SU-DHL-6 (cell line): ENCODE data around the gene ZNF554.

Experiments
- H2AFZ ChIP-seq: fragments of 200-600 bp; sonication (generic); 2 replicates; pipeline ENCODE4 v1.6.1; 2014; ENCODE audit warnings: low read depth, mild to moderate bottlenecking, moderate library complexity, mixed read lengths, antibody characterized with exemption, low read length; ENCODE audit not compliant: severe bottlenecking
- H3F3A ChIP-seq: fragments of 200-600 bp; shearing (Covaris generic); 2 replicates; pipeline ENCODE4 v1.6.0; 2016; ENCODE audit warnings: antibody characterized with exemption, mild to moderate bottlenecking; ENCODE audit not compliant: insufficient read depth
- H3K27ac ChIP-seq: fragments of 200-600 bp; sonication (generic); 2 replicates; pipeline ENCODE4 v1.5.1; 2016; ENCODE audit warnings: low read depth, mild to moderate bottlenecking, low read length, moderate library complexity, mixed read lengths
- H3K27me3 ChIP-seq: fragments of 200-600 bp; sonication (generic), shearing (Covaris generic); 2 replicates; pipeline ENCODE4 v1.6.0; 2014; ENCODE audit warnings: mild to moderate bottlenecking, low read length
- H3K36me3 ChIP-seq: fragments of 200-600 bp; sonication (generic); 2 replicates; pipeline ENCODE4 v1.6.1; 2014; ENCODE audit warnings: mild to moderate bottlenecking, low read length, mixed read lengths
- H3K4me2 ChIP-seq: fragments of 300-600, 200-600 bp; shearing (Covaris generic), sonication (generic); 2 replicates; pipeline ENCODE4 v1.6.0; 2014; ENCODE audit warnings: low read length, low read depth, mild to moderate bottlenecking; ENCODE audit not compliant: poor library complexity, severe bottlenecking
- H3K4me3 ChIP-seq: fragments of 200-600 bp; sonication (generic); 2 replicates; pipeline ENCODE4 v1.5.1; 2014; ENCODE audit warnings: antibody characterized with exemption, low read length, mild to moderate bottlenecking, mixed read lengths; ENCODE audit not compliant: insufficient read depth, poor library complexity, severe bottlenecking
- H3K79me2 ChIP-seq: fragments of 200-600 bp; sonication (generic); 2 replicates; pipeline ENCODE4 v1.6.1; 2014; ENCODE audit warnings: mild to moderate bottlenecking, low read length, moderate library complexity; ENCODE audit not compliant: insufficient read depth
- H3K9ac ChIP-seq: fragments of 200-600 bp; sonication (generic); 2 replicates; pipeline ENCODE4 v1.7.0; 2014; ENCODE audit warnings: mild to moderate bottlenecking, low read length
- H3K9me2 ChIP-seq: fragments of 200-600 bp; sonication (generic); replicated peaks from 2 replicates; pipeline ENCODE4 v1.6.1; 2014; ENCODE audit warnings: low read length; ENCODE audit not compliant: insufficient read depth
- H3K9me3 ChIP-seq: fragments of 200-600 bp; sonication (generic); 2 replicates; pipeline ENCODE4 v1.6.1; 2014; ENCODE audit warnings: low read length, mixed read lengths; ENCODE audit not compliant: insufficient read depth
- H4K20me1 ChIP-seq: fragments of 200-600 bp; sonication (generic); 2 replicates; pipeline ENCODE4 v1.6.1; 2014; ENCODE audit warnings: low read depth, mild to moderate bottlenecking, antibody characterized with exemption, low read length, moderate library complexity, mixed read lengths
- EZH2phosphoT487 ChIP-seq: fragments of 200-600 bp; sonication (generic), shearing (Covaris generic); conservative IDR thresholded peaks from 2 replicates; pipeline ENCODE4 v1.6.1; 2018; ENCODE audit warnings: mild to moderate bottlenecking, antibody characterized with exemption, low read length, moderate library complexity, mixed read lengths
- TF ChIP-seq, protein P1 (sequence below): fragments of 200-600 bp; sonication (generic); IDR thresholded peaks from one replicate; pipeline ENCODE4 v1.5.1; 2017; ENCODE audit warnings: antibody characterized with exemption, mild to moderate bottlenecking, low read length, moderate library complexity; ENCODE audit not compliant: insufficient read depth, poor library complexity, severe bottlenecking

ZNF554 gene

DNA sequence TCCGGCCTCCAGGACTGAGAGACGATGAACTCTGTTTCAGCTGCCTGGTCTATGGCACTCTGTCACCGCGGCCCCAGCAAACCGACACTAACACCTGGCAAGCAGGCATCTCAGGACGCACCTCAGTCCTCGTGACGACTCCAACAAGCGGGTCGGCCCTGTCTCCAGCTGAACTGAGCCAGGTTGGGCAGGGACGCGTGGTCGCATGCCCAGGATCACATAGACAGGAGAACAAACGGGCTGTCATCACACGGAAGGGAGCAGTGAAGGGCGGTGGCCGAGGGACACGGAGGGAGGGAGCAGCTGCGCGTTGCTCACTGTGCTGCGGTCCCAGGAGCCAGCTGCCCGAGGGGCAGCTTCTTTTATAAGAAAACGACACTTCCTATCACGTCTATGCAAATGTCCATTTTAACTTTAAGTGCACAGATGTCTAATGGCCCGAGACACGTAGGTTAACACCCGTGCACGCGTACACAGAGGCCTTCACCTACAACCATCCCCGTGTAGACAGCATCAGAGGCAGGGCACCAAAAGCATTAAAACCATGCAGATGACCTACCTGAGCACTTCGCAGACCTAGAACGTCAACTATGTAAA is 45.5 kb upstream of the ZNF554 start:
- Histone ChIP-seq H3K27me3 (no peaks in the 10 kb centered on the region), H3F3A (no peaks in the 10 kb centered on the region), H3K9me2 (no peaks in the 10 kb centered on the region), H2AFZ (no peak overlapping the region), H3K4me3 (no peak overlapping the region), H3K36me3 (no peaks in the 10 kb centered on the region), H3K27ac (no peak overlapping the region), H3K79me2 (peaks cover 83% of the 10 kb centered on the region), H3K4me2 (no peak overlapping the region), H4K20me1 (peaks cover 3% of the 10 kb centered on the region; the same call in 1 of the 2 replicates), H3K9me3 (no peaks in the 10 kb centered on the region), H3K9ac (no peak overlapping the region)
- TF ChIP-seq, protein P1, sequence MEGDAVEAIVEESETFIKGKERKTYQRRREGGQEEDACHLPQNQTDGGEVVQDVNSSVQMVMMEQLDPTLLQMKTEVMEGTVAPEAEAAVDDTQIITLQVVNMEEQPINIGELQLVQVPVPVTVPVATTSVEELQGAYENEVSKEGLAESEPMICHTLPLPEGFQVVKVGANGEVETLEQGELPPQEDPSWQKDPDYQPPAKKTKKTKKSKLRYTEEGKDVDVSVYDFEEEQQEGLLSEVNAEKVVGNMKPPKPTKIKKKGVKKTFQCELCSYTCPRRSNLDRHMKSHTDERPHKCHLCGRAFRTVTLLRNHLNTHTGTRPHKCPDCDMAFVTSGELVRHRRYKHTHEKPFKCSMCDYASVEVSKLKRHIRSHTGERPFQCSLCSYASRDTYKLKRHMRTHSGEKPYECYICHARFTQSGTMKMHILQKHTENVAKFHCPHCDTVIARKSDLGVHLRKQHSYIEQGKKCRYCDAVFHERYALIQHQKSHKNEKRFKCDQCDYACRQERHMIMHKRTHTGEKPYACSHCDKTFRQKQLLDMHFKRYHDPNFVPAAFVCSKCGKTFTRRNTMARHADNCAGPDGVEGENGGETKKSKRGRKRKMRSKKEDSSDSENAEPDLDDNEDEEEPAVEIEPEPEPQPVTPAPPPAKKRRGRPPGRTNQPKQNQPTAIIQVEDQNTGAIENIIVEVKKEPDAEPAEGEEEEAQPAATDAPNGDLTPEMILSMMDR = no peak
- TF ChIP-seq EZH2phosphoT487 = no peak

DNA sequence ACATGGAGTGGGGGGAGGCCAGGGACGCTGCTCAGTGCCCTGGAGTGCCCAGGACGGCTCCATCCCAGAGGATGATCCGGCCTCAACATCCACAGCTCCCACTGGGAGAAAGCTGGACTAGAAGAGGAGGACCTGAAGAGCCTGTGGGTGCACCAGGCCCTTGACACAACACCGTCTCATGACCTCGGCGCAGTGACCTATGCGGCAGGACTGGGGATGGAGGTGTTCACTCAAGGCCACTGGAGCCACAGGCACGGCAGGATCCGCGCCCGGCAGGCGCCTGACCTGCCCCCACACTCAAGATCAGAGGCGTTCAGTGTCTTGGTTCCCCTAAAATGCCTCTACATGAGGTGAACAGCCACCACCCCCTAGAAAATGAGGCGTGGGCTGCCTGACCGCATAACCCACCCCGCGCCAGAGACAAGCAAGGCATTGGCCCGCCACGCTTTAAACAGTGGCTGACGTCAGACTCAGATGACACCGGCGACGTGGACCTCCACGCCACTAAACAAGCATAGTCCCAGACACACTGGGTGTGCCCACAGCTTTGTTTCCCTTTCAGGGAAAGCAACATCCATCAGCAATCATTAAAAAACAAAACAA is 44.6 kb upstream of the ZNF554 start:
- H3K27ac ChIP-seq = no peak overlapping the region

DNA sequence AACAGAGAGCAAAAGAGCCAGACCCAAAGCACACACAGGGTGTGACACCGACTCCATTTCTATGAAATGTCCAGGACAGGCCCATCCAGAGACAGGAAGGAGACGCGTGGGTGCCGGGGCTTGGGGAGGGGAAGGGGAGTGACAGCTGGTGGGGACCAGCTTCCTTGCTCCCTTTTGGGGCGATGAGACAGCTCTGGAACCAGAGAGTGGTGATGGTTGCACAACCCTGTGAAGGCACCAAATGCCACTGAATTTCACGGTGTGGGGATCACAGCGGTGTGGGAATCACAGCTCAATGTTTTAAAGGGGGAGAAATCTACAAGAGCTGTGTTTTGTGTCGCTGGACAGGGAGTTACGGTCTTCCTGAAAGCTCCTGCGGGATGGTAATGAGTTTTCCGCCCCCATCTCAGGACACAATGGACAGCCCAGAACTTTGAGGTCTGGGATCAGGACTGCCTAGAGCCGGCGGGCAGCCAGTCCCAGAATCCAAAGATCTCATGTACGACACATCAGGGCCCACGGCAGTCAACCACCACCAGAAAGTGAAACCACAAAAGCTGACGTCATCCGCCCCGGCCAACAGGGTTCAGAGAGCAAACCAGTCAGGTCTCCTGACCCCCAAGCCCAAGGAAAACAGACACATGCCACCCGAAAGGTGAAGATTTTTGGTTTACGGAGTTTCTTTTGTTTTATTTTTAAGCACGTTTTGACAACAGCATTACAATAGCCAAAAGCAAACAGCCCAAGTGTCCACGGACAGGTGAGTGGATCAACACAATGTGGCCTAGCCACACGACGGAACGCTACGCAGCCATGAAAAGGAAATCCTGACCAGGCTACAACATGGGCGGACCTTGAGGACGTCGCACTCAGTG is 43.9 kb upstream of the ZNF554 start:
- no peak for TF ChIP-seq EZH2phosphoT487
- TF ChIP-seq, protein P1 = no peak
- H3K9me2 ChIP-seq = no peaks in the 10 kb centered on the region
- H3K4me2 ChIP-seq = no peak overlapping the region
- H3F3A ChIP-seq = no peaks in the 10 kb centered on the region
- no peaks in the 10 kb centered on the region for H3K9me3 ChIP-seq
- H2AFZ ChIP-seq = no peak overlapping the region
- H3K36me3 ChIP-seq = no peaks in the 10 kb centered on the region
- H3K27ac ChIP-seq = no peak overlapping the region
- peaks cover 88% of the 10 kb centered on the region for H3K79me2 ChIP-seq
- no peaks in the 10 kb centered on the region for H3K27me3 ChIP-seq
- H3K9ac ChIP-seq = no peak overlapping the region
- peaks cover 3% of the 10 kb centered on the region; the same call in 1 of the 2 replicates for H4K20me1 ChIP-seq
- H3K4me3 ChIP-seq = no peak overlapping the region

More for the DNA sequence above, 44.6 kb upstream of the ZNF554 start:
- Histone ChIP-seq H3K9ac (no peak overlapping the region), H3K4me3 (no peak overlapping the region), H4K20me1 (peaks cover 3% of the 10 kb centered on the region; the same call in 1 of the 2 replicates), H3F3A (no peaks in the 10 kb centered on the region), H2AFZ (no peak overlapping the region), H3K4me2 (no peak overlapping the region), H3K9me3 (no peaks in the 10 kb centered on the region), H3K36me3 (no peaks in the 10 kb centered on the region), H3K27me3 (no peaks in the 10 kb centered on the region), H3K79me2 (peaks cover 88% of the 10 kb centered on the region), H3K9me2 (no peaks in the 10 kb centered on the region)
- TF ChIP-seq EZH2phosphoT487 = no peak
- TF ChIP-seq, protein P1 = no peak
